ENCODE results near the gene CATSPER2.
A peak's percentile ranks its signal among the peaks of the same experiment; 100 is the strongest.
"Not testable (repeated sequence)": the region's sequence is repeated elsewhere in the genome, so short reads cannot be mapped to it uniquely, and the experiment has no call there.

The CATSPER2 gene

GRCh38 chr15:43602233-43602632 is 46.4 kb downstream of the CATSPER2 start:
- DNase-seq (ENCODE audit: extremely low read depth, low read depth): peak; percentile 44

GRCh38 chr15:43600200-43600599 is 48.4 kb downstream of the CATSPER2 start:
- not testable (repeated sequence) for DNase-seq (ENCODE audit: extremely low read depth, low read depth)

GRCh38 chr15:43599131-43599530 is 49.5 kb downstream of the CATSPER2 start:
- DNase-seq (ENCODE audit: extremely low read depth, low read depth): not testable (repeated sequence)

- DNase-seq (ENCODE audit: extremely low read depth, low read depth): not testable (repeated sequence)
Observed at GRCh38 chr15:43593328-43594190, 55.1 kb downstream of the CATSPER2 start, which contains the start of gene CKMT1B. TSS of gene CKMT1B (plus strand) at chr15:43594027. CDS start at chr15:43594219, 192 bp downstream.

- not testable (repeated sequence) for DNase-seq (ENCODE audit: extremely low read depth, low read depth)
Observed at GRCh38 chr15:43592841-43593240, 55.8 kb downstream of the CATSPER2 start.

GRCh38 chr15:43589778-43590466 is 58.7 kb downstream of the CATSPER2 start, which contains the start of gene PPIP5K1:
TSS of gene PPIP5K1 (minus strand) at chr15:43590208. CDS start at chr15:43584504, 5,704 bp downstream.
- not testable (repeated sequence) for DNase-seq (ENCODE audit: extremely low read depth, low read depth)
